Vagina (tissue), 2 donors: ENCODE results near the gene TOPORS.

Experiments
- CTCF ChIP-seq, 3 experiments: fragments of 450-650 bp in 2 of 3; fragments of 200-600 bp in 1 of 3; sonication (generic) in 1 of 3; IDR thresholded peaks; one replicate each; pipeline ENCODE4 v1.5.1; 2017 to 2019; ENCODE audit warnings: antibody characterized with exemption in 3 of 3, mild to moderate bottlenecking in 2 of 3, moderate library complexity in 2 of 3
- POLR2A ChIP-seq, 2 donors: fragments of 450-650 bp; IDR thresholded peaks; one replicate each; pipeline ENCODE4 v1.6.1; 2017; ENCODE audit warnings: antibody characterized with exemption in 2 of 2, mild to moderate bottlenecking in 2 of 2, moderate library complexity in 2 of 2
- POLR2AphosphoS5 ChIP-seq, 2 donors: sonication (generic); formaldehyde crosslinking; IDR thresholded peaks; one replicate each; pipeline ENCODE4 v1.9.0; 2017; ENCODE audit warnings: antibody characterized with exemption in 2 of 2, mild to moderate bottlenecking in 2 of 2, low read depth in 1 of 2; ENCODE audit not compliant: insufficient read depth in 1 of 2

DNA sequence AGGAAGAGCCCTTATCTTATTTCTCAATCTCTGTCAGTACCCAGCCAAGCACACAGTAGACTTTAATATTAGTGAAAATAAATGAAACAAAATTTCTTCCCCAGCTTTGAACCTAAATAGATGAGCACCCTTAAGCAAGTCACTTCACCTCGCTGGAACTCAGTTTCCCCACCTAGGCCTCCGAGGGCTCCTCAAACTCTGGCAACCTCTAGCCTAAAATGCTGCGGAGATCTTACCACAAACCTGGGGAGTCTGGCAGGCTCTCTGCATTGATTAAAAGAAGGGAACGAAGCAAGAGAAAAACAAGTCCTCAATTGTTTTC lies 26.7 kb downstream of the TOPORS start:
- TF ChIP-seq CTCF (IDR thresholded peaks at IDR 0.05) (no peak), POLR2A (IDR thresholded peaks at IDR 0.05) (no peak), POLR2AphosphoS5 (IDR thresholded peaks at IDR 0.05; ENCODE audit: insufficient read depth in 1 of 2, low read depth in 1 of 2) (no peak)
